SIG-M5 (cell line): ENCODE results near the gene CD2BP2.
A peak's percentile ranks its signal among the peaks of the same experiment; 100 is the strongest.
"Not testable (repeated sequence)": the region's sequence is repeated elsewhere in the genome, so short reads cannot be mapped to it uniquely, and the experiment has no call there.

Experiments
- DNase-seq: peaks from one replicate; lab custom pipeline; 2025; lab: John Stamatoyannopoulos, UW

Gene CD2BP2

GRCh38 chr16:30355144-30355953 lies at the start of gene CD2BP2:
CD2BP2 (minus strand) TSS chr16:30355308; CDS start chr16:30354681, 627 bp downstream.
- peak; percentile 84 for DNase-seq

- no peak for DNase-seq
Measured at GRCh38 chr16:30401768-30402425, 46.8 kb upstream of the CD2BP2 start.

- DNase-seq = no peak
Measured at GRCh38 chr16:30399435-30400186, 44.5 kb upstream of the CD2BP2 start.

- no peak for DNase-seq
Measured at GRCh38 chr16:30398661-30399434, 43.7 kb upstream of the CD2BP2 start.

- no peak for DNase-seq
Measured at GRCh38 chr16:30397776-30398660, 42.9 kb upstream of the CD2BP2 start.

- no peak for DNase-seq
Measured at GRCh38 chr16:30397056-30397455, 41.9 kb upstream of the CD2BP2 start.

GRCh38 chr16:30396627-30397026 lies 41.5 kb upstream of the CD2BP2 start:
- not testable (repeated sequence) for DNase-seq

- no peak for DNase-seq
Measured at GRCh38 chr16:30395992-30396585, 41.0 kb upstream of the CD2BP2 start.

GRCh38 chr16:30395155-30395991 lies 40.3 kb upstream of the CD2BP2 start, which contains the start of gene ZNF48:
ZNF48 (plus strand) TSS chr16:30395420; CDS start chr16:30395795, 375 bp downstream.
- DNase-seq = no peak

GRCh38 chr16:30394592-30395154 lies 39.6 kb upstream of the CD2BP2 start:
- DNase-seq = no peak

- DNase-seq = no peak
Measured at GRCh38 chr16:30383521-30383920, 28.4 kb upstream of the CD2BP2 start.

- DNase-seq = no peak
Measured at GRCh38 chr16:30382111-30382881, 27.2 kb upstream of the CD2BP2 start, which contains the start of gene SEPTIN1. SEPTIN1 (minus strand) TSS chr16:30382561; CDS start chr16:30382542, 19 bp downstream.

- no peak for DNase-seq
Measured at GRCh38 chr16:30381291-30382041, 26.4 kb upstream of the CD2BP2 start.

GRCh38 chr16:30380803-30381208 lies 25.7 kb upstream of the CD2BP2 start:
- DNase-seq = no peak

- DNase-seq = no peak
Measured at GRCh38 chr16:30380072-30380802, 25.1 kb upstream of the CD2BP2 start.

GRCh38 chr16:30379158-30379783 lies 24.2 kb upstream of the CD2BP2 start:
- DNase-seq = no peak
